ENCODE data around the gene C11orf24.

Gene C11orf24

DNA sequence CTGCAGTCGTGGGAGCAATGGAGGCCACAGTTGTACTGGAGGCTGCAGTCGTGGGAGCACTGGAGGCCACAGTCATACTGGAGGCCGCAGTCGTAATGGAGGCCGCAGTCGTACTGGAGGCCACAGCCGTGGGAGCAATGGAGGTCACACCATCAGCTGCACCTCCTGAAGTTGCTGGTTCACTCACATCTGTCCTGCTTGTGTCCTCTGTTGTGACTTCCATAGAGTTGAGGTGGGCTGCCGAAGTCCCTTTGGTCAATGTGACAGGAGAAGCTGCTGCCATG, 9.3 kb downstream of the C11orf24 start:
- POLR2A ChIA-PET, result no interaction called here
- no peaks in the 10 kb centered on the region for H3K4me1 ChIP-seq (ENCODE audit: control insufficient read depth, insufficient read depth, low read length)

DNA sequence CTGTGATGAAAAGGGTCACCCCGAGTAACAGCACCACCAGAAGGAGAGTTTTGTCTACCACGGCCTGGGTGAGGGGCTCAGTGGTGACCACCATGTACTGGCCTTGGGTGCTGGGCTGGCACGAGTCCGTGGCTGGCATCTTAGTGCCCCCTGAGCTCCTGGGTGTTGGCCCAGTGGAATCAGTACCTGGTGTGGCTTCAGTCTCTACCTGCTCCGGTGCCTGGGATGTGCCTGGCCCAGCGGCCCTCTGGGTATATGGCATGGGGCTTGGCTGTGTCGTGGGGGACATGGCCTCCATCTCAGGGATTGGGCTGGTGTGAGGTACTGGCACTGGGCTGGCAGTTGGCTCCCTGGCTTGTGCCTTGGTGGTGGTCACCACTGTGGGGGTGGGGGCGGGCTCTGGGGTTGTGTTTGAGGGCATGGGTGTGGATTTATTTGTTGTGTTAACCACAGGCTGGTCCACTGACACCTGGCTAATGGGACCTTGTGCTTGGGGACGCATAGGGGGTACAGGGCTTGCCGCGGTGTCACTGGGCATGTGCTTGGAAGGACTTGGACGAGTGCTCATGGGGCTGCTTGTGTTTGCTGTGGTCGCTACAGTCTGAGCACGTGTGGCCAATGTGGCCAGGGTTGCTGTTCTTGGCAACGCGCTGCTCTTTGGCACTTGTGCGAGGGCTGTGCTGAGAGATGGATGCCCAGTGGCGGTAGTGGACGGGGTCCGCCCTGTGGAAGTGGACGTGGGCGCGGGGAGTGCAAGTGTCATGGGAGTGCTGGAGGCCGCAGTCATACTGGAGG, 9.8 kb downstream of the C11orf24 start:
- Histone ChIP-seq H3K27ac (ENCODE audit: extremely low read depth, low read depth, low read length) (no peak overlapping the region), H3K4me1 (ENCODE audit: control insufficient read depth, insufficient read depth, low read length) (no peaks in the 10 kb centered on the region), H3K9me3 (ENCODE audit: control insufficient read depth, insufficient read depth, low read depth, low read length) (no peaks in the 10 kb centered on the region), H3K4me3 (ENCODE audit: low read depth, low read length) (no peak overlapping the region), H3K36me3 (ENCODE audit: control insufficient read depth in 2 of 2, insufficient read depth in 1 of 2, low read length in 2 of 2) (peaks cover 0 to 66% of the 10 kb centered on the region in 2 experiments; a peak in 1 of 3 replicates)
- ChIA-PET POLR2A (interaction anchor here (1.0 to 2.1 kb wide), 2 partner anchors 10 to 37 kb away, joined by 3 to 6 read pairs; partner anchors contain the start of gene C11orf24), CTCF (no interaction called here)
- TF ChIP-seq ZFP37 (tag by site-specific recombination; IDR thresholded peaks at IDR 0.05), result no peak
- no peak for TF ChIP-seq GLIS2 (tag by site-specific recombination; IDR thresholded peaks at IDR 0.05)
- TF ChIP-seq, protein P1, sequence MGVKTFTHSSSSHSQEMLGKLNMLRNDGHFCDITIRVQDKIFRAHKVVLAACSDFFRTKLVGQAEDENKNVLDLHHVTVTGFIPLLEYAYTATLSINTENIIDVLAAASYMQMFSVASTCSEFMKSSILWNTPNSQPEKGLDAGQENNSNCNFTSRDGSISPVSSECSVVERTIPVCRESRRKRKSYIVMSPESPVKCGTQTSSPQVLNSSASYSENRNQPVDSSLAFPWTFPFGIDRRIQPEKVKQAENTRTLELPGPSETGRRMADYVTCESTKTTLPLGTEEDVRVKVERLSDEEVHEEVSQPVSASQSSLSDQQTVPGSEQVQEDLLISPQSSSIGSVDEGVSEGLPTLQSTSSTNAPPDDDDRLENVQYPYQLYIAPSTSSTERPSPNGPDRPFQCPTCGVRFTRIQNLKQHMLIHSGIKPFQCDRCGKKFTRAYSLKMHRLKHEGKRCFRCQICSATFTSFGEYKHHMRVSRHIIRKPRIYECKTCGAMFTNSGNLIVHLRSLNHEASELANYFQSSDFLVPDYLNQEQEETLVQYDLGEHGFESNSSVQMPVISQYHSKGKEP (tag by site-specific recombination; IDR thresholded peaks at IDR 0.05), result no peak
- no peak for TF ChIP-seq GLIS1 (tag by site-specific recombination; IDR thresholded peaks at IDR 0.05)
- TF ChIP-seq KLF9 (tag by site-specific recombination; IDR thresholded peaks at IDR 0.05; ENCODE audit: low read depth), result no peak
- TF ChIP-seq ZNF629 (tag by site-specific recombination; IDR thresholded peaks at IDR 0.05), result no peak

More for the DNA sequence above, 9.3 kb downstream of the C11orf24 start:
- Histone ChIP-seq H3K4me3 (ENCODE audit: low read depth, low read length) (no peak overlapping the region), H3K9me3 (ENCODE audit: control insufficient read depth, insufficient read depth, low read depth, low read length) (no peaks in the 10 kb centered on the region), H3K36me3 (ENCODE audit: control insufficient read depth in 2 of 2, insufficient read depth in 1 of 2, low read length in 2 of 2) (peaks cover 0 to 71% of the 10 kb centered on the region in 2 experiments; a peak in 1 of 3 replicates), H3K27ac (ENCODE audit: extremely low read depth, low read depth, low read length) (no peak overlapping the region)
- no peak for TF ChIP-seq GLIS1 (tag by site-specific recombination; IDR thresholded peaks at IDR 0.05)
- TF ChIP-seq ZNF155 (tag by site-specific recombination; IDR thresholded peaks at IDR 0.05), result no peak
- CTCF ChIA-PET, result no interaction called here

DNA sequence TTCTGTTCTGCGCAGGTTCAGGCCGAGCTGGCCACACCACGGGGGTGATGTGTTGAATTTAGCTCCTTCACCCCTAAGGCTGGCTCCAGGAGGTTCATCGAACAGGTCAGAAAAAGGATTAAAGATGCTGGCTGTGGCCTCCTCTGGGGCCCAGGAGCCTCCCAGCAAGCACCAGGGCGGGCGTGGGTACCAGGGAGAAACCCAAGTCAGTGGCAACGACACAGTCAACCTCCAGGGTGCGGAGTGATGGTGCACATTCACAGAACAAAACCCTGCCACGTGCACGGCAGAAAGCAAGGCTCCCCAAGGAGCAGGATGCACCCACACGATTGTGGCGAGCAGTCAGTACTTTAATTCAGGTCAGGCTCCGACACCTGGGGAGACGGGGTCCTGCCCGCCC, 10.8 kb downstream of the C11orf24 start:
- POLR2A ChIA-PET, result interaction anchor here (1.0 to 2.1 kb wide), 2 partner anchors 11 to 38 kb away, joined by 3 to 6 read pairs; partner anchors contain the start of gene C11orf24
- H3K27ac ChIP-seq (ENCODE audit: extremely low read depth, low read depth, low read length), result no peak overlapping the region
- H3K4me3 ChIP-seq (ENCODE audit: low read depth, low read length), result no peak overlapping the region
- peaks cover 0 to 56% of the 10 kb centered on the region in 2 experiments; a peak in 1 of 3 replicates for H3K36me3 ChIP-seq (ENCODE audit: control insufficient read depth in 2 of 2, insufficient read depth in 1 of 2, low read length in 2 of 2)
- no peaks in the 10 kb centered on the region for H3K4me1 ChIP-seq (ENCODE audit: control insufficient read depth, insufficient read depth, low read length)
- TF ChIP-seq ZNF843 (tag by site-specific recombination; IDR thresholded peaks at IDR 0.05), result no peak
- TF ChIP-seq ZEB2 (tag by site-specific recombination; IDR thresholded peaks at IDR 0.05), result no peak
- TF ChIP-seq, protein P2, sequence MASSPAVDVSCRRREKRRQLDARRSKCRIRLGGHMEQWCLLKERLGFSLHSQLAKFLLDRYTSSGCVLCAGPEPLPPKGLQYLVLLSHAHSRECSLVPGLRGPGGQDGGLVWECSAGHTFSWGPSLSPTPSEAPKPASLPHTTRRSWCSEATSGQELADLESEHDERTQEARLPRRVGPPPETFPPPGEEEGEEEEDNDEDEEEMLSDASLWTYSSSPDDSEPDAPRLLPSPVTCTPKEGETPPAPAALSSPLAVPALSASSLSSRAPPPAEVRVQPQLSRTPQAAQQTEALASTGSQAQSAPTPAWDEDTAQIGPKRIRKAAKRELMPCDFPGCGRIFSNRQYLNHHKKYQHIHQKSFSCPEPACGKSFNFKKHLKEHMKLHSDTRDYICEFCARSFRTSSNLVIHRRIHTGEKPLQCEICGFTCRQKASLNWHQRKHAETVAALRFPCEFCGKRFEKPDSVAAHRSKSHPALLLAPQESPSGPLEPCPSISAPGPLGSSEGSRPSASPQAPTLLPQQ (tag by site-specific recombination; IDR thresholded peaks at IDR 0.05), result no peak
- TF ChIP-seq ZSCAN16 (tag by site-specific recombination; IDR thresholded peaks at IDR 0.05), result no peak
- H3K9me3 ChIP-seq (ENCODE audit: control insufficient read depth, insufficient read depth, low read depth, low read length), result no peaks in the 10 kb centered on the region
- CTCF ChIA-PET, result interaction anchor here (6.3 kb wide), 1 partner anchor 37 kb away, joined by 122 read pairs; no protein-coding TSS in a partner anchor

DNA sequence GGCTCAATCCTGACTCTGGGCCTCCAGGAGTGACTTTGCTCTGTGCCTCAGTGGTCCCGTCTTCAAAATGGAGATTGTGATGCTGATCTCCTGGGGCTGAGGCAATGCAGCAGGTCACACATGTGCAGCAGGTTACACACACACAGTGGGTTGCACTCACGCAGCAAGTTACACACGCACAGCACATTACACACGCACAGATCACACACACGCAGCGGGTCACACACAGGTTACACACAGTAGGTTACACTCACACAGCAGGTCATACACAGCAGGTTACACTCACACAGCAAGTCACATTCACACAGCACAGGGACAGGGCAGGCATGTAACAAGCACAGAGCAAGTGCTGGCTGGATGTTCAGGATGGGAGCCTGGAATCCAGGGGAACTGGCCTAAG, 11.3 kb downstream of the C11orf24 start:
- ChIA-PET POLR2A (interaction anchor here (2.1 kb wide), 1 partner anchor 11 kb away, joined by 6 read pairs; the partner anchor contains the start of gene C11orf24), CTCF (interaction anchor here (6.3 kb wide), 1 partner anchor 38 kb away, joined by 122 read pairs; no protein-coding TSS in a partner anchor)
- H3K4me3 ChIP-seq (ENCODE audit: low read depth, low read length), result no peak overlapping the region
- no peaks in the 10 kb centered on the region for H3K9me3 ChIP-seq (ENCODE audit: control insufficient read depth, insufficient read depth, low read depth, low read length)
- TF ChIP-seq KLF10 (tag by site-specific recombination; IDR thresholded peaks at IDR 0.05) (no peak), PRDM1 (tag by site-specific recombination; IDR thresholded peaks at IDR 0.05) (no peak), ZNF677 (tag by site-specific recombination; IDR thresholded peaks at IDR 0.05) (no peak)
- TF ChIP-seq, protein P3, sequence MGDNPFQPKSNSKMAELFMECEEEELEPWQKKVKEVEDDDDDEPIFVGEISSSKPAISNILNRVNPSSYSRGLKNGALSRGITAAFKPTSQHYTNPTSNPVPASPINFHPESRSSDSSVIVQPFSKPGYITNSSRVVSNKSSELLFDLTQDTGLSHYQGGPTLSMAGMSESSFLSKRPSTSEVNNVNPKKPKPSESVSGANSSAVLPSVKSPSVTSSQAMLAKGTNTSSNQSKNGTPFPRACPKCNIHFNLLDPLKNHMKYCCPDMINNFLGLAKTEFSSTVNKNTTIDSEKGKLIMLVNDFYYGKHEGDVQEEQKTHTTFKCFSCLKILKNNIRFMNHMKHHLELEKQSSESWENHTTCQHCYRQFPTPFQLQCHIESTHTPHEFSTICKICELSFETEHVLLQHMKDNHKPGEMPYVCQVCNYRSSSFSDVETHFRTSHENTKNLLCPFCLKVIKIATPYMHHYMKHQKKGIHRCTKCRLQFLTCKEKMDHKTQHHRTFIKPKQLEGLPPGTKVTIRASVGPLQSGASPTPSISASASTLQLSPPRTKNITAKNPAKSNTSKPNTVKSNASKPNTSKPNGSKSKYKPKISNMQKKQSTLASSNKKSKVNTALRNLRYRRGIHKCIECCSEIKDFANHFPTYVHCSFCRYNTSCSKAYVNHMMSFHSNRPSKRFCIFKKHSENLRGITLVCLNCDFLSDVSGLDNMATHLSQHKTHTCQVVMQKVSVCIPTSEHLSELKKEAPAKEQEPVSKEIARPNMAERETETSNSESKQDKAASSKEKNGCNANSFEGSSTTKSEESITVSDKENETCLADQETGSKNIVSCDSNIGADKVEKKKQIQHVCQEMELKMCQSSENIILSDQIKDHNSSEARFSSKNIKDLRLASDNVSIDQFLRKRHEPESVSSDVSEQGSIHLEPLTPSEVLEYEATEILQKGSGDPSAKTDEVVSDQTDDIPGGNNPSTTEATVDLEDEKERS (tag by site-specific recombination; IDR thresholded peaks at IDR 0.05), result no peak
- no peaks in the 10 kb centered on the region for H3K4me1 ChIP-seq (ENCODE audit: control insufficient read depth, insufficient read depth, low read length)
- no peak overlapping the region for H3K27ac ChIP-seq (ENCODE audit: extremely low read depth, low read depth, low read length)
- H3K36me3 ChIP-seq (ENCODE audit: control insufficient read depth in 2 of 2, insufficient read depth in 1 of 2, low read length in 2 of 2), result peaks cover 0 to 51% of the 10 kb centered on the region in 2 experiments; a peak in 1 of 3 replicates

Measured in HEK293 (cell line).